Islet precursor cell (in vitro differentiated cells): ENCODE data around the gene PRR18.
A peak's percentile ranks its signal among the peaks of the same experiment; 100 is the strongest.
"Not testable (repeated sequence)": the region's sequence is repeated elsewhere in the genome, so short reads cannot be mapped to it uniquely, and the experiment has no call there.

Experiments
- DNase-seq: peaks from one replicate; pipeline ENCODE4 v3.0.0-alpha.2; 2018

The PRR18 gene, protein sequence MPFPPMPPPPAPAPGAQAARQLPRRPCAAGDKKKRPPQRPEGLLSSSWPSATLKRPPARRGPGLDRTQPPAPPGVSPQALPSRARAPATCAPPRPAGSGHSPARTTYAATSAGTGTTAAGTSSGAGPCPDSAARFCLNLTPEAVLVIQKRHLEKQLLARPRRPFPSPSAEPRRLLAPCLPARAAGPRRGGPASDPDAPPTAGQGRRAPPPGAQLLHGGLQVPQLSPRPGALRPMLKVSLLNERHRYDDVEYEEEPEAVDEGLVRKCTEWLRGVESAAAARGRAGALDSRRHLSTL

DNA sequence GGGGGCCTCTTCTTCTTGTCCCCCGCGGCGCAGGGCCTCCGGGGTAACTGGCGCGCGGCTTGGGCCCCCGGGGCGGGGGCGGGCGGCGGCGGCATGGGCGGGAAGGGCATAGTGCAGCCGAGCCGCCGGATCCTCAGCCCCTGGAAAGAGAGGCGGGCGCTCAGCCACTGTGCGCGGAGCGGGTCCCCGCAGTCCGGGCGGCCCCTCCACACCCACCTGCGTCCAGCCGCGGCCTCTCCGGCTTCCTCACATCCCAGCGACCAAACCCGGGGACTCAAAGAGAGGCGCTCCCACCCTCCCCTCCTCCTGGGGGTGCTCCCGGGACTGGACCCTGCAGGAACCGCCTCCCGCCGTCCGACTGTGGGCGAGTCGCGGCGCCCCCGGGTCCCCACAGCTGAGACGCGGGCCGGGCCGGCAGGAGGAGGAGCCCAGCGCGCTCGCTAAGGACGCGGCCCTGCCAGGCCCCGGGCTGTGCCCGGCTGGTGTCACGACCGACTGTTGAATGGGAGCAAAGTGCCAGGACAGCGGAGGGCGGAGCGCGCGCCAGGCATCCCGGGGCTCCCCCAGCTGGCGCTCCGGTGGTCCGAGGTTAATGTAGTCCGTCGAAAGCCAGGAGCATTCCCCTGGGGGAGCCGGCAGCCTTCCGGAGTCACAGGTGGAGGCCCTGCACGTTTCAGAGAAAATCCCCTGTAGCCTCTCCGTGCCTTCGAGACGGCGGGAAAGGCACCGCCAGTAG, at the start of gene PRR18:
TSS of gene PRR18 (minus strand) at position 360 of the 736 bp plus-strand sequence. CDS start at position 110, 250 bp downstream.
- DNase-seq, result peak; percentile 58

DNA sequence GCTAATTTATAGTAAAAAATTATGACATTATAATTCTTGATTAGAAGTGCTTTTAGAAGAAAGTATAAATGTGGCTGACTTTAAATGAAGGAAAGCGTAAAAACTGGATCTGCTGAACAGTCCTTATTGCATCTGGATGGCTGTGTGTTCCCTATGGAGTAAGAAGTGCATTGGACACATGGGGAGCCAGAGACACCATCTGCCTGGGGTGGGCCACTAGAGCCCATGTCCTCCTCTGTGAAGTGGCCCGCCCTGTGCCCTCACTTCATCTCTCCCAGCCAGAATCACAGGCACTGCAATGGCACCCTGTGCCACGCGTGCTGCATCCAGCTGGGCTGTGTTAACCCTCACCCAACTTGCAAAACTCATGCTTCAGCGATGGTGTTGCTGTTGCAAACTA, 47.4 kb upstream of the PRR18 start:
- DNase-seq, result no peak

DNA sequence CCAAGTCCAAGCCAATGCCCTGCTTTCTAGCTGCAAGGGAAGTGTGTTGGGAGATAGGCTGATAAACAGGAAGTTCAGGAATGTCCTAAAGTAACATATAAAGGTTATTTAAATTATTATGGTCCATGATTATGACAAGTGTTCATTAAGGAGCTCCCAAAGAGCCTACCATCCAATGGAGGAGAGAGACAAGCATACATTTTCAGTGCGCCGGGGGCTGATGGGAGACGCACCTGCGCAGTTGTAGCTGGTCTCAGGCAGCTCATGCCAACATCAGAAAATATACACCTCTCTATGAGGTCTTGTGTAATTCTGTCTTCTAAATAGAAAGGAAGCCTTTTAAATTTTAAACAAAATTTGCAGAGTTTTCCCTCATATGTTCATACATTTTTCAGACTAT, 46.8 kb upstream of the PRR18 start:
- DNase-seq, result no peak

DNA sequence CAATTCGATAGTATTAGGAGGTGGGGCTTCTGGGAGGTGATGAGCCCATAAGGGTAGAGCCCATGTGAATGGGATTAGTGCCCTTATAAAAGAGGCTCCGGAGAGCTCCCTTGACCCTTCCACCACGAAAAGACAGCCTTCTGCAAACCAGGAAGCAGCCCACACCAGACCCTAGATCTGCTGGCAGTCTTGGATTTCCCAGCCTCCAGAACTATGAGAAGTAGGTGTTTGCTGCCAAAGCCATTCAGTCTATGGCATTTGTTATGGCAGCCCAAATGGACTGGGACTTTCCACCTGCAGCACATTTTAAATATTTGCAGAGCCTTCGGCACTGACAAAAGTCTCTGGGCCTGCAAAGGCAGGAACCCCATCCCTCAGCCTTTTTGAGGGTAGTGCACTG, 46.0 kb upstream of the PRR18 start:
- no peak for DNase-seq

DNA sequence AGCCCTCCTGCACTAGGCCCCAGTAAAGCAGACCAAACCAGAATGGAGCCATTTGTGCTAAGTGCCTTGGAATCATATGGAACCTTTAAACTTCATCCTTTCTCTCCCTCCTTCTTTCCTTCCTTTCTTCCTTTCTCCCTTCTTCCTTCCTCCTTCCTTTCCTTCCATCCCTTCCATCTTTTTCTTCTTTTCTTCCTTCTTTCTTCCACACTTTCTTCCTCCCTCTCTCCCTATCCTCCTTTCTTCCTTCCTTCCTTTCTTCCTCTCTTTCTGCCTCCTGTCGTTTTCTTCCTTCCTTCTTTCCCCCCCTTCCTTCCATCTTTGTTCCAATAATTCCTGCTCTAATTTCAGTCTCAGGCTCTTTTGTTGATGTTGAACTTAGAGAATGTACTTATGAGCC, 45.3 kb upstream of the PRR18 start:
- DNase-seq, result no peak

DNA sequence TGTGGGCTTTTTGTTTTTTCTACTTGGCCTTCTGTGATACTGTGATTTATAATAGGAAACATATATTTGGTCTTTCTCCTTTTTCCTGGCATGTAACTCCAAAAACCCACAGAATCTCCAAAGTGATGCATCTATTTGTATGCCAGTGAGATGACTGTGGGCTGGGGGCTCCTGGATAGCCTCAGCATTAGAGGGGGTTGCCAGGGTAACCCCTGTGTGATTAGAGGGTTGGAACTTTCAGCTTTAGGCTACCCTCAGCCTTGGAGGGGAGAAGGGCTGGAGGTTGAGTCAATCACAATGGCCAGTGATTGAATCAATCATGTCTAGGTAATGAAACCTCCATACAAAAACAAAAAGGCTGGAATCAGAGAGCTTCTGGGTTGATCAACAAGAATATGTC, 44.7 kb upstream of the PRR18 start:
- DNase-seq, result no peak

DNA sequence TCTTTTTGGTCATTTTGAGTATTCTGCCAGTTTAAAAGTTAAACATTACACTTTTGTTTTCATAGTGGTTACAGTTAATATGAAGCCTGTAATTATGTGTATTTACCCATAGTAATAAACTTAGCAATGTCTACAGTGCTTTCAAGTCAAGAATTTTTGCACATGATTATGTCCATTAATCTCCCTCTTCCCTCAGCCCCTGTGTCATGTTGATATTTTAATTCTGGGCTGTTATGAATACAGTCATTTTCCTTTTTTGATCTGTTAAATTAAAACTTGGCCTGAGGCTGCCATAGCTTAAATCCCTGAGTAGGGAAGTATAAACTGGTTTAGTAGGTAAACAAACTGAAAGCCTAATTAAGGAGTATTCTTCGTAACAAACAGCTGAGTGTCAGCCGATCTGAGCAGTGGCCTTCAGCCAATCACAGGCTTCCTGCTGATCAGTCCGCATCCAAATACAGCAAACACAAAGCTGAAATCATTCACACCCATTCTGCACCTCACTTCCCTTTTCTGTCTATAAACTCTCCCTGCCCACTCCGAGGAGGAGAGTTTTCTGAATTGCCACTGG, 43.6 kb upstream of the PRR18 start:
- no peak for DNase-seq

DNA sequence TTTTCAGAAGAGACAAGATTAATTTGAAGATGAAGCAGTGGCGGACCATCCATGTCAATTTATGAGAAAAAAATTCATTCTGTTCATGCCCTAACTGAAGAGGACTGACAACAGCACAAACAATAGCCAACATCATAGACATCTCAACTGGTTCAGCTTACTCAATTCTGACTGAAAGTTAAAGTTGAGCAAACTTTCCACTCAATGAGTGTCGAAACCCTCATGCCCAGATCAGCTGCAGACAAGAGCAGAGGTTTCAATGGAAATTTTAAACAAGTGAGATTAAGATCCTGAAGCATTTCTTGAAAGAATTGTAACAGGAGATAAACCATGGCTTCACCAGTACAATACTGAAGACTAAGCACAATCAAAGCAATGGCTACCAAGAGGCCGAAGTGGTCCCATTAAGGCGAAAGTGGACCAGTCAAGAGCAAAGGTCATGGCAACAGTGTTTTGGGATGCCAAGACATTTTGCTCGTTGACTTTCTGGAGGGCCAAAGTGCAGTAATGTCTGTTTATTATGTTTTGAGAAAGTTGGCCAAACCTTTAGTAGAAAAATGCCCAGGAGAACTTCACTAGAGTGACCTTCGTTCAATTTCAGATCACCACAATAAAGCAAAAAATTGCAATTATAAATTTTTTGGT, 40.2 kb upstream of the PRR18 start:
- DNase-seq, result no peak

DNA sequence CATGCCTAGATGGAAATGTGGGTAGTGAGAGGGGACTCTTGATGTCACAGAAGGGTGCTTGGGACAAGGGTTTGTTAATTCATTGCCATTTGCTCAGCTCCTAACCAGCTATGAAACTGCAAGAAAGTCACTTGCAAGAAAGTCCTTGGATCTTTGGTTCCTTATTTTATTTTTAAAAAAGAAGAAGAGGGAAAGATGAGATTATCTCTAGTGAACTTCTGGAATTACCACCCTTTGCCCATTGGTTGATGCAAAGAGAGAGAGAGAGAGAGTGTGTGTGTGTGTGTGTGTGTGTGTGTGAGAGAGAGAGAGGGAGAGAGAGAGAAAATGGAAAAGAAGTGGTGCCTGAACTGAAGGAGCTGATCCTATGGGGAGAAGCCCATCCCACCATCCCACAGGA, 38.8 kb upstream of the PRR18 start:
- no peak for DNase-seq

DNA sequence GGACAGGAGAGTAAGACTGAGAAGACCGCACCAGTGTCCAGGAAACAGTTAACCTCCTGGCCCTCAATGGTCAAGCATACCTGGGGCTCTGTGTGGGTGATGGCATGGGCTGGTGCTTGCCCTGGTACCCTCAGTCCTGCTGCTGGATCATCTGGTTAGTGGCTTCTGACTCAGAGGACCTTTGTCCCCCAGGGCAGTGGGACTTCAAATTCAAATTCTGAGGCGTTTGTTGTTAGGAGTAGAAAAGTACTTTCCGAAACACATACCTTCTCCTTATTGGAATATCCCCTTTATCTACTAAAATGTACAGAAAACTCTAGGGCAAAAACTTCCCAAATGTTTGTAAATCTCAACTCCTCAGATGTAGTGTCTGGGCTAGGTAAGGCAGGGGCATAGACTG, 38.3 kb upstream of the PRR18 start:
- DNase-seq, result no peak

DNA sequence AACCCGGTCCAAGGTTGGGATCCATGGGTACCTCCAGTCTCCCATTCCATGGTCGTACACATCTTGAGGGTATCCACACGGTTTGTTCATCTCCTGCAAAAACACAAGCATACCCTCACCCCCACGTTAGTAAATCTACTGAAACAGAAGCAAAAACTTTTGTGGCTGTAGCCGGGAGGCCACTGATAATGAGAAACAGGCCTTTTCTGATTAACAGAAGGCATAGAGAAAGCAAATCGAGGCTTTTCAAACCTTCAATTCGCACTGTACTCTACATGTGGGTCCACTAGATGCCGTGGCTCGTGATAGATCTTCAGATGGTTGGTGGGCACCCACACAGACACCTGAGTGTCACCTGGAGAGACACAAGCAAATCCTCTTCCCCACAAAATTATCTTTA, 37.5 kb upstream of the PRR18 start:
- DNase-seq, result not testable (repeated sequence)

DNA sequence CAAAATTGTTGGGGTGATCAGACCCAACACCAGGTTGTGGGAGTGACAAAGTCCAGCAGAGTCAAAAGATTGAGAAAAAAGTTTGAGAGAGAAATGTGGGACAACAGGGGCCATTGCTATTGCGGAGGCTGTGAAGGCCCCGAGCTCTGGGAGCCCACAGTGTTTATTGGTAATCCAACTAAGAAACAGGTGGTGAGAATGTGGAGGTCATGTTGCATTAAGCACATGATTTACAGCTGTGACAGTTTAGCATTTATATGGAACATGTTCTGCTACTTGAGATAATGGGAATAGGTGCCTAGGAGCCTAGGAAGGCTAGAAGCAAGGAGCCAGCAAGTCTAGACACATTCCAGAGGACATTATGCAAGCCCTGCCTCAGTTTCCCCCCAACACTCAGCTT, 36.7 kb upstream of the PRR18 start:
- DNase-seq, result not testable (repeated sequence)

DNA sequence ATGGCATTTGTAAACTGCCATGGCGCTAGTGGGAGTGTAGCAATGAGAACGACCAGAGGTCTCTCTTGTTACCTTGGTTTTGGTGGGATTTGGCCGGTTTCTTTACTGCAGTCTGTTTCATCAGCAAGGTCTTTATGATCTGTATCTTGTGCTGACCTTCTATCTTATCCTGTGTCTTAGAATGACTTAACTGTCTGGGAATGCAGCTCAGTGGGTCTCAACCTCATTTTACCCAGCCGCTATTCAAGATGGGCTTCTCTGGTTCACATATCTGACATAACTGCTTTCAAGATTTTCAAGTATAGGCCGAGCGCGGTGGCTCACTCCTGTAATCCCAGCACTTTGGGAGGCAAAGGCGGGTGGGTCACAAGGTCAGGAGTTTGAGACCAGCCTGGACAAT, 36.0 kb upstream of the PRR18 start:
- DNase-seq, result peak; percentile 92

DNA sequence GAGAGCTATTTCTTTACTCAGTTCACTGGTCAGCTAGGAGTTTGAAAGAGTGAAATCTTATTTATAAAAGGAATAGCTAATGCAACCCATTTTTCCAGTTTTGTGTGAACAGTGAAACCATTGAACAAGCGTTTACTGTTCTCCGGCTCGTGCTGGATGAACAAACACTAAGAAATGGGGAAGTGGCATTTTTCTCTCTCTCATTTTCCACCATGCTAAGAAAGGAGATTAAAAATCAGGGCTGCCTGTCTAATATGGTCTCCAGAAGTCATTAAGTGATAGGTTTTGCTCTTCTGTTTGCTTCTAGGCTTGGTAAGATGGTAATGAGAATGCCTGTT, 34.9 kb upstream of the PRR18 start:
- no peak for DNase-seq

DNA sequence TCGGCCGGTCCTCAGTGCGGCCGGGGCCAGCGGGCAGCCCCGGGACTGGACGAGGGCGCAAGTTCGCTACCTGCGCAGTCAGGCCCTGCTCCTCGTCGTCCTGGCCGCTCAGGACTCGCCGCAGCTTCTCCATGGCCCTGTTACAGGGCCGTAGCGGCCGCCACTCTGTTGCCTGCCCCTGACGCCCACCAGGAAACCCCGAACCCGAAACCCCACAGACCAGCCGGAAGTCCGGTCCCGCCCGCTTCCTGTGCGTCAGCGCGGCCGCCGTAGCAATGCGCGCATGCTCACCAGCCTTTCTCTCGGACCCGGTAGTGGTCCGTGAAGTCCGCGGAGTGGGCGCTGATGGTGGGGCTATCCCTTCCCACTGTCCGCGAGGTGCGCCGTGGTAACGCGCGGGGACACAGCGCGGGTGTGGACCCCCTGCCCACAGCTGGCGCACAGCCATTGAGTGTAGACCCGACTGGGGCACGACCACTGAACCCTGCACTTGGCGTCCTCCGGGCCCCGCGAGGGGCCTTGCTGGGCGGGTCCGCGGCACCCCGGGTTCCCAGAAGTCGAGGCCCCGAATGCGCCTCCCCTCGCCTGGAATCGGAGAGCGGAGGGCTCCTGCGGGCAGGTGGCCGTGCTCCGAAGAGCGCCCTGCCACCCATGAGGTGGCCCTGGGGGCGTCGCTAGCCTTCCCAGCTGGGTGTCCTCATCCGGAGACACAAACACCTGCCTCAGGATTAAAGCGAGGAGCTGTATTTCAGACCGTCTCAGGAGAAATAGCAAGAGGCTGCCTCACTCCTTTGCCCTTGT, 34.4 kb upstream of the PRR18 start, which contains the start of gene SFT2D1:
TSS of gene SFT2D1 (minus strand) at position 197 of the 801 bp plus-strand sequence. CDS start at position 133, 64 bp downstream.
- peak; percentile 92 for DNase-seq

DNA sequence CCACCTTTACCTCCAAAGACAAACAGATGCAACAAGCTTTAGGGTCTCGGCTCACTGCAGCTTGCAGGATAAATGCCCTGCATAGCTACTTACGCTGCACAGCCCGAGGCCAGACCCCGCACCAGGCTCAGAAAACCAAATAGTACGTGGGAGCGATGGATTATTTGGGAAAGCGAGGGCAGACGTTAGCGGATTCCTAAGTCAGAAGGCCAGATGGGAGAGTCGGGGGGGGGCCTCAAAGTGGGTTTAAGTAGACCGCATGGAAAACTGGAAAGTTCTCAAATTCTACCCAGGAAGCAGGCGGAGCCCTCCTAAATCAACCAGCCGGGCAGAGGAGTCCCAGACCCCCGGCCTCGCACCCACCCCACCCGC, 33.8 kb upstream of the PRR18 start:
- no peak for DNase-seq

DNA sequence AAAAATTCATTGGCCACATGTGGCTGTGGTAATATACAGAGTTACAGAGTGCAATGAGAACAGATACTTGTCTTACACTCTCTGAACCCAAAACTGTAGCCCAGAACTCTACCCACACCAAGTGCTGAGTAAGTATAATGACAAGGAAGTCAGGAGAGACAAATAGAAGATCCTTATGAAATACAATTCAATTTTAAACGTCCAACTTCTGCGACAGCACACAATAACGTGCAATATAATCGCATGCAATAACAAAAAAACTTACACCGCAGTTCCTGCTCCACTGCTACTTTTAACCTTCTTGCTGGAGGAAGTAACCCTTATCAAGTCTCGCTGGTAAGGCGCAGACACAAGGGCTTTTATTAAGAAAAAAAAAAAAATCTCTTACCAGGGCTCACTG, 33.3 kb upstream of the PRR18 start:
- DNase-seq, result no peak

DNA sequence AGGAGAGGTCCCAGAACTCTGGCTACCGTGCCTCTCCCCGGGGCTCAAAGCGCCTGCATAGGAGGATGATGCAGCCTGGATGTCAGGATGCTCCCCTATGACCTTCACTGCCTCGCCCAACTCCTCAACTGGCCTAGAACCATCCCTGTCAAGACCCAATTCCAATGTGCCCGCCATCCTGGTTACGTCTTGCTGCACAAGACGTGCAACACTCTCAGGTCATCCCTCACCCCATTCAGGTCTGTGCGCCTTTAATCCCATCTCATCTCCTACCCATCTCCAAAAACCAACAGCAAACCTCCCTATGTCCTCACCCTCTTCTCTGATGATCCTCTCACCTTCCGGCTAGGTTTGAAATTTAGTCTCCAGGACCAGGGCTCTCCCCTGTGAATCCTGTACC, 30.7 kb upstream of the PRR18 start:
- DNase-seq, result no peak

DNA sequence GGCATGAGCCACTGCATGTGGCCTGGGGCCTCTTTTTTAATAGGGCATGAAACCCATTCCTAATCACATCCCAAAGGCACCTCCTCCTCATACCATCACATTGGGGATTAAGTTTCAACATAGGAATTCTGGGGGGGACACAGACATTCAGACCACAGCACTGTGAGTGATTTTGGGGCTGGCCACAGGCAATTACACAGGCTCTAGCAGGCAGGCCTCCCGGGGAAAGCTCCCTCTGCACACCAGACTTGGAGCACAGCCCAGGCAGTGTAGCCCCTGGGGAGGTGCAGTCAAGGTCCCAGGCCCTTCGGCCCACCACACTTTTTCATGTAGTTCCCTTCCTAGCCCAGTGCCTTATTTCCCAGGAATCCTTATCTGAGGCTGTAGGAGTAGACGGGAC, 28.7 kb upstream of the PRR18 start:
- DNase-seq, result no peak

DNA sequence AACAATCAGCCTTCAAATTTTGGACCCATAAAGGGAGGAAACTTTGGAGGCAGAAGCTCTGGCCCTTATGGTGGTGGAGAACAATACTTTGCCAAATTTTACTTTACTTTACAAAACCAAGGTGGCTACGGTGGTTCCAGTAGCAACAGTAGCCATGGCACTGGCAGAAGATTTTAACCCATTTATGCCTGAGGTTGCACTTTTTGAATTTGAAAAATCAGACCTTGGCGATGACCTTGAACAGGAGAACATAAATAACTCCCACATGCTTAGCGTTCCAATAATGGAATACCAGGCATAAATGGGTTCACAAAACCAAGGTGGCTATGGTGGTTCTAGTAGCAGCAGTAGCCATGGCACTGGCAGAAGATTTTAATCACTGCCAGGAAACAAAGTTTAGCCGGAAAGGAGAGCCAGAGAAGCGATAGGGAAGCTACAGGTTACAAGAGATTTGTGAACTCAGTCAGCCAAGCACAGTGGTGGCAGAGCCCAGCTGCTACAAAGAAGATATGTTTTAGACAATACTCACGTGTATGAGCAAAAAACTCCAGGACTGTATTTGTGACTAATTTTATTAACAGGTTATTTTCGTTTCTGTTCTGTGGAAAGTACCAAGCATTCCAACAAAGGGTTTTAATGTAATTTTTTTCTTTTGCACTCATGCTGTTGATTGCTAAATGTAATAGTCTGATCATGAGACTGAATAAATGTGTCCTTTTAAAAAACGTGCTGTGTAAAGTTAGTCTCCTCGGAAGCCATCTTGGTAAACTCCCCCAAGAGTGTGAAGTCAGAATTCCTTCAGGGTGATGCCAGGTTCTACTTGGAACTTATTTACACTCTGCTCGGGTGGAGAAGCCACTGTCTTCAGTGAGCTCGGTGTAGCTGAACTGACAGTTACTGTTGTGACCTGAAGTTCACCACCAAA, 27.4 kb upstream of the PRR18 start:
- DNase-seq, result no peak

DNA sequence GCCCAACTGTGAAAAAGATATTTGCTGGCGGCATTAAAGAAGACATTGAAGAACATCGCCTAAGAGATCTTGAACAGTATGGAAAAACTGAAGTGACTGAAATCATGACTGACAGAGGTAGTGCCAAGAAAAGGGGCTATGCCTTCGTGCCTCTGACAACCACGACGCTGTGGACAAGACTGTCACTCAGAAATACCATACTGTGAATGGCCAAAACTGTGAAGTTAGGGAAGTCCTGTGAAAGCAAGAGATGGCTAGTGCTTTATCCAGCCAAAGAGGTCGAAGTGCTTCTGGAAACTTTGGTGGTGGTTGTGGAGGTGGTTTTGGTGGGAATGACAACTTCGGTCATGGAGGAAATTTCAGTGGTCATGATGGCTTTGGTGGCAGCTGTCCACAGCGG, 26.7 kb upstream of the PRR18 start:
- DNase-seq, result no peak
